H7 (cell line): ENCODE results near the gene ZC3H14. TPM values are rescaled to one million over a fixed set of nuclear protein-coding genes. Genes with fewer than 3 reads are reported as not detected.
A peak's percentile ranks its signal among the peaks of the same experiment; 100 is the strongest.

Experiments used
- DNase-seq: peaks from one replicate; pipeline ENCODE4 v3.0.0; 2012
- H3K27me3 ChIP-seq: 2 replicates; pipeline ENCODE4 v1.6.0; 2011; ENCODE audit warnings: mild to moderate bottlenecking, low read length; ENCODE audit not compliant: control insufficient read depth, insufficient read depth
- H3K36me3 ChIP-seq: replicated peaks from 2 replicates; pipeline ENCODE4 v1.5.1; 2011; ENCODE audit warnings: low read length; ENCODE audit not compliant: control insufficient read depth, insufficient read depth
- H3K4me3 ChIP-seq: 2 replicates; pipeline ENCODE4 v1.5.1; 2011; ENCODE audit warnings: low read depth, mild to moderate bottlenecking, control low read depth, low read length, moderate library complexity; ENCODE audit not compliant: insufficient read depth
- total RNA-seq: library from RNA; depleted of rRNA; stranded (reverse); fragments of >200 nt; shearing (Covaris generic); gene quantifications from 2 replicates; pipeline ENCODE4 v1.2.3, GENCODE V29; 2014; rRNA removed

The ZC3H14 gene
- total RNA-seq, 1 experiment from 2014 or later = 65.6 TPM

DNA sequence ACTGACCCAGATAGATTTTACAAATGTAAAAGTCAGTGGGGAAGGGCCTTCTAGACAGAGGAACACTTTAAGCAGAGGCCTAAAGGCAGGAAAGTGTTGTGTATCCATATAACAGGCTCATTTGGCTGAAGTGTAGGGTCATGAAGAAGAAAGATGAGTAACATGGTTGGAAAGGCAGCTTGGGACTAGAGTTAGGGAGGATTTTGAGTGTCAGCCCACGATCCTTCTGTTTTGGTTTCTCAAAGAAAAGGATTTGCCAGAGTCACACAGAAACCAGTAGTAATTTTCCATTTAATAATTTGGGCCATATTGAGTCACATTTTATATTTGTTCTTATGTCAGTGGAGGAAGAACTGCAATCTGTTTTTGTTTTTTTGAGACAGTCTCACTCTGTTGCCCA is 76.4 kb downstream of the ZC3H14 start:
- DNase-seq = no peak
- H3K4me3 ChIP-seq = no peak overlapping the region
- H3K27me3 ChIP-seq = no peaks in the 10 kb centered on the region
- no peaks in the 10 kb centered on the region for H3K36me3 ChIP-seq

DNA sequence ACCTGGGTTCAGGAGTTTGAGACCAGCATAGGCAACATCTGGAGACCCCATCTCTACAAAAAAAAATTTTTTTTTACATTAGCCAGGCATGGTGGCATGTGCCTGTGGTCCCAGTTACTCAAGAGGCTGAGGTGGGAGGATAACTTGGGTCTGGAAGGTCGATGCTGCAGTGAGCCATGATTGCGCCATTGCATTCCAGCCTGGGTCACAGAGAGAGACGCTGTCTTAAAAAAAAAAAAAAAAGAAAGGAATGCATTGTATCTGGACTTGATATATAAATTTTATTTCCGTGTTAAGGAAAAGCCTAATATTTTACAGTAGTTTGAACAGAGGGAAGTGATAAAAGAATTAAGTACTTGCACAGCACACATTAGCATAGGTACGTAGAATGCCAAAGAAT is 97.2 kb downstream of the ZC3H14 start:
- H3K4me3 ChIP-seq = no peak overlapping the region
- DNase-seq = no peak
- H3K27me3 ChIP-seq = no peaks in the 10 kb centered on the region
- H3K36me3 ChIP-seq = no peaks in the 10 kb centered on the region

DNA sequence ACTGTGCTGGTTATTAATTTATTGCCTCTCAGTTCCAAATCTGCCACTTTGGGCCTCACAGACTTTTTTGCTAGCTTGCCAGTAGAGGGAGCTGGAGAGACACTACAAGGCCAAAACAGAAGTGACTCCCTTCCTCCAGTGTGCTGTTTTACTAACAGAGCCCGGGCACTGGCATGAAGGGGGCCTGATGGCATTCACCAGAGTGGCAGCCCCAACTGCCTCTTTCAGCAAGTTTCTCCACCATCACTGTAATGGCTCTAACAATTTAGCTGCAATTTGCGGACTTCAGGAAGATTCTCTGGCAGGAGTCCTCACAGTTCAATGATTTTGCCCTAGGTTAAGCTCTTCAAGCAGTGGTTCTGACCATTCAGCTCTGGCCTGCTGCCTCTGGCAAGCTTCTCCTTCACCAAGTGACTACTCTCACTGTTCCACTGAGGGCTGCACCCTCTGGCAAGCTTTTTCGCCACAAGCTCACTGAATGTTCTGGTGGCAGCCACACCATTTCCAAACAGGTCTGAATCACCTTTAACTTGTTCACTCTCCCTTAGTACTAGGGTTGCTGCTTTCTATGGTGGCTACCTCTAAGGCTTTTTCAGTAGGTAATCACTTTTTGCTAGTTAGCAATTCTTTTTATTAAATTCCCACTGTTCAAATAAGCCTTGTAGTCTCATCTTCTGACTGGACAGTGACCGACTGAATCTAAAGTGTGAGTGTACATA is 104.9 kb downstream of the ZC3H14 start:
- DNase-seq = peak; percentile 43
- Histone ChIP-seq H3K4me3 (no peak overlapping the region), H3K27me3 (no peaks in the 10 kb centered on the region), H3K36me3 (no peaks in the 10 kb centered on the region)

DNA sequence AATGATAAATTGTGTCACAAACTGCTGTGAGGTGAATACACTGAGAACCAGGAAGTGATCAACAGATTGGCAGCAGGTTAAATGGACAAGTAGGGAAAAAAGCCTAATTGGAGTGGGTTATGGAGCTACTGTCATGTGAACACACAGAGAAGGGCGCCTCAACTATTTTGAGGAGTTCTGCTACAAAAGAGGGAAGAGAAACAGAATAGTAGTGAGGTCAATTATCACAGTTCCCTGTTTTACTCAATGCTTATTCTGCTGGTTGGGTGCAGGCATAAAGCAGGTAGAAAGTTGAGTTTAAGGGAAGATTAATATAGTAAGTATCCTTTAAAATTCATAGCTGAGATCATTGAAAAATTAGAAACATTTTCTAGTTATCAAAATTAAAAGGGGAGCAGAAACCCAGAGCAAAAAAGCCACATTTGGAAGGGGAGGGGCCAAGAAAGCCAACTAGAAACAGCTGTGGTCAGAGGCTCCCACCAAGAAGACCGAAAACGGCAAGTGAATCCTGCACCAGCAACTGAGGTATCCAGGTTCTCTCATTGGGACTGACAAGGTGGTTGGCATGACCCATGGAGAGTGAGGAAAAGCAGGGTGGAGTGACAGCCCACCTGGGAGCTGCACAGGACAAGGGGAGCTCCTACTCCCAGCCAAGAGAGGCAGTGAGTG is 105.7 kb downstream of the ZC3H14 start:
- no peak for DNase-seq
- Histone ChIP-seq H3K36me3 (no peaks in the 10 kb centered on the region), H3K27me3 (no peaks in the 10 kb centered on the region), H3K4me3 (no peak overlapping the region)

DNA sequence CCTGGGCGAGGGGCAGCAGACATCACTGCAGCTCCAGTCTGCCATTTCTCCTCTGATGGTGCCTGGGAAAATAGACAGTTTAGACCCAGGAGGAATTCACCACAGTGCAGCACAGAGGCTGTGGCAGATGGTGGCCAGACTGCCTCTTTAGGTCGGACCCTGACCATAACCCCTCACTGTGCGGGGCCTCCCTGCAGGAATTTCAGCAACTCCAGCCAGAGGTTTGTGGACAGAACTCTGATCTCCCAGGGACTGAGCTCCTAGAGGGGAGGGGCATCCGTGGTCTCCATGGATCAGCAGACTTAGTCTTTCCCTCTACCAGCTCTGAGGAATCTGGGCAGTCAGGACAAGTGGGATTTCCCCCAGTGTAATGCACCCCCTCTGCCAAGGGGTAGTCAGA is 106.5 kb downstream of the ZC3H14 start:
- H3K36me3 ChIP-seq = no peaks in the 10 kb centered on the region
- H3K4me3 ChIP-seq = no peak overlapping the region
- DNase-seq = no peak
- no peaks in the 10 kb centered on the region for H3K27me3 ChIP-seq

Other genes with a start within 250 kb of the ZC3H14 start
- gene KCNK10, start 239.8 kb upstream of the ZC3H14 start, total RNA-seq = 0.03 TPM in 1 of 2 replicates, not detected in the other
- gene SPATA7, start 177.4 kb upstream of the ZC3H14 start, total RNA-seq = 8.4 and 18.4 TPM in 2 replicates
- 3.5 and 6.1 TPM in 2 replicates for gene PTPN21, start 8.0 kb upstream of the ZC3H14 start, total RNA-seq
- gene EML5, start 229.9 kb downstream of the ZC3H14 start, total RNA-seq = 0.07 and 0.38 TPM in 2 replicates